CD4-positive, CD25-positive, alpha-beta regulatory T cell (primary cell): ENCODE results near the gene CPTP. TPM values are rescaled to one million over a fixed set of nuclear protein-coding genes. Genes with fewer than 3 reads are reported as not detected.
A peak's percentile ranks its signal among the peaks of the same experiment; 100 is the strongest.

Source experiments
- ATAC-seq, 2 donors: fragments of 150-1000 bp; cut with Tn5 transposase; one replicate each; pipeline ENCODE4 v1.10.0; 2021; ENCODE audit warnings: low read depth in 2 of 2, moderate number of reproducible peaks in 2 of 2, moderate library complexity in 1 of 2
- DNase-seq, 3 donors: peaks; one replicate each; pipeline versions ENCODE4 v3.0.0 to v3.0.0-alpha.2; 2012 to 2022; ENCODE audit warnings: mixed read lengths in 1 of 3
- H3K27ac ChIP-seq: one replicate; pipeline ENCODE4 v1.7.0; 2013; ENCODE audit warnings: mild to moderate bottlenecking, low read length; ENCODE audit not compliant: insufficient read depth, poor library complexity, severe bottlenecking
- H3K27me3 ChIP-seq: one replicate; pipeline ENCODE4 v1.7.0; 2013; ENCODE audit warnings: low read length; ENCODE audit not compliant: control insufficient read depth, insufficient read depth
- H3K36me3 ChIP-seq: one replicate; pipeline ENCODE4 v1.7.0; 2013; ENCODE audit warnings: mild to moderate bottlenecking, low read length, moderate library complexity; ENCODE audit not compliant: control insufficient read depth, insufficient read depth
- H3K4me1 ChIP-seq: 2 replicates; pipeline ENCODE4 v1.7.0; 2013; ENCODE audit warnings: mild to moderate bottlenecking, low read length; ENCODE audit not compliant: insufficient read depth, control insufficient read depth, poor library complexity, severe bottlenecking
- H3K4me3 ChIP-seq: one replicate; pipeline ENCODE4 v1.7.0; 2013; ENCODE audit warnings: low read depth, mild to moderate bottlenecking, low read length, moderate library complexity
- H3K9me3 ChIP-seq, 2 experiments: 1 replicate in 1 of 2; 2 replicates in 1 of 2; pipeline ENCODE4 v1.7.0; 2013; ENCODE audit warnings: low read length in 2 of 2, mild to moderate bottlenecking in 1 of 2, moderate library complexity in 1 of 2; ENCODE audit not compliant: control insufficient read depth in 2 of 2
- H3K27ac Mint-ChIP-seq, 3 donors: one replicate each; pipeline ENCODE4 v1.8.0; 2020 to 2022; ENCODE audit warnings: mild to moderate bottlenecking in 3 of 3, mixed read lengths in 3 of 3, moderate library complexity in 2 of 3
- H3K27me3 Mint-ChIP-seq: one replicate; pipeline ENCODE4 v1.8.0; 2022; ENCODE audit warnings: mild to moderate bottlenecking, mixed read lengths
- H3K36me3 Mint-ChIP-seq: one replicate; pipeline ENCODE4 v1.8.0; 2020; ENCODE audit warnings: mixed read lengths
- H3K4me1 Mint-ChIP-seq, 4 donors: one replicate each; pipeline ENCODE4 v1.8.0; 2020 to 2022; ENCODE audit warnings: mixed read lengths in 4 of 4, mild to moderate bottlenecking in 1 of 4
- H3K4me3 Mint-ChIP-seq, 4 donors: one replicate each; pipeline ENCODE4 v1.8.0; 2020 to 2022; ENCODE audit warnings: mild to moderate bottlenecking in 4 of 4, mixed read lengths in 4 of 4, moderate library complexity in 3 of 4
- H3K9me3 Mint-ChIP-seq, 7 donors: one replicate each; pipeline ENCODE4 v1.8.0; 2020 to 2022; ENCODE audit warnings: mixed read lengths in 7 of 7, mild to moderate bottlenecking in 3 of 7, moderate library complexity in 2 of 7
- polyA plus RNA-seq, 4 donors: library from polyadenylated mRNA; unstranded; fragments of 300-500 nt; fragmentation: Illumina TruSeq; gene quantifications; one replicate each; pipeline ENCODE4 v1.2.3, GENCODE V29; 2021
- total RNA-seq: library from RNA; stranded (reverse); gene quantifications from one replicate; pipeline ENCODE4 v1.2.3, GENCODE V29; 2022

The CPTP gene
- total and polyA plus RNA-seq, 5 donors from 2014 or later, result 21.4 to 40.1 (median 29.9) TPM

DNA sequence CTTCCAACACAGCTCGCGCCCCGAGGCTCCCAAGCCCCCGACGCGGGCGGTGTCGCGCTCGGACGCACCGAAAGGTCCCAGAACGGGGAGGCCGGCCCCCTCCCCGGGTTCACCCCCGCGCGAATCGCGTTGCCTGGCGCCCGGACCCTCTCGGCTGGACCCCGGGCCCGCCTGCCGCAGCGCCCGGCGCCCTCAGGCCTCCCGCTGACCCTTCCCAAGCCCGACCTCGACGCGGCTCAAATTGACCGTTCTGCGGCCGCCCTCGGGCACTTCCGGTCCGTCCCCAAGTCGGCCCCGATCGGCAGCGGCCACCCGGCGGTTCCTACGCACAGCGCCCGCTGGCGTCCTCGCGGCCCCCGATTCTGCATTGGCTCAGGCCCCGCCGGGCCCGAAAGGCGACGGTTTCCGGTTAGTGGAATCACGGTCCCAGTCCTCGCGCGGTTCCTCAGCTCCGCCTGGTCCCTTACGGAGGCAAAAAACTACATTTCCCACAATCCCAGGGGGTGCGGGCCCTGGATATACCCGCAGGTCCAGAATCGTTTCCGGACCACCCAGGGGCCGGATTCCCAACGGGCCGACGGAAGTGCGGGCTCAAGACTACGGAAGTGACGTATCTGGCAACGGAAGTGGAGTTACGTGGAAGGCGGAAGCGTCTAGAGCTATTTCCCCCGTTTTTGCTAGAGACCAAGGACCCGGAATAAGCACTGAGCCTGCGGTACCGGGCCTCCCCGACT, 50.5 kb downstream of the CPTP start, which contains the start of gene AURKAIP1:
AURKAIP1 (minus strand) TSS at position 279 of the 734 bp plus-strand sequence. CDS start 451 bp downstream, outside the sequence.
- no peaks in the 10 kb centered on the region for H3K36me3 Mint-ChIP-seq
- DNase-seq (peak; percentile 95 to 100 (median 97)), ATAC-seq (peak; percentile 88 to 90)
- no peaks in the 10 kb centered on the region for H3K9me3 ChIP-seq
- H3K36me3 ChIP-seq, result no peaks in the 10 kb centered on the region
- peak within 1 kb of the TSS; percentile 90 to 95 (median 94) for H3K4me3 Mint-ChIP-seq
- H3K4me3 ChIP-seq, result peak within 1 kb of the TSS; percentile 53
- no peaks in the 10 kb centered on the region for H3K27me3 ChIP-seq
- H3K4me1 Mint-ChIP-seq, result peaks cover 0 to 35% (median 6%) of the 10 kb centered on the region in 4 donors
- H3K27ac Mint-ChIP-seq, result peak within 1 kb of the TSS; percentile 96 to 99 (median 98)
- no peaks in the 10 kb centered on the region for H3K27me3 Mint-ChIP-seq
- peak within 1 kb of the TSS; percentile 94 for H3K27ac ChIP-seq
- H3K4me1 ChIP-seq, result peaks cover 39% of the 10 kb centered on the region
- no peaks in the 10 kb centered on the region for H3K9me3 Mint-ChIP-seq

DNA sequence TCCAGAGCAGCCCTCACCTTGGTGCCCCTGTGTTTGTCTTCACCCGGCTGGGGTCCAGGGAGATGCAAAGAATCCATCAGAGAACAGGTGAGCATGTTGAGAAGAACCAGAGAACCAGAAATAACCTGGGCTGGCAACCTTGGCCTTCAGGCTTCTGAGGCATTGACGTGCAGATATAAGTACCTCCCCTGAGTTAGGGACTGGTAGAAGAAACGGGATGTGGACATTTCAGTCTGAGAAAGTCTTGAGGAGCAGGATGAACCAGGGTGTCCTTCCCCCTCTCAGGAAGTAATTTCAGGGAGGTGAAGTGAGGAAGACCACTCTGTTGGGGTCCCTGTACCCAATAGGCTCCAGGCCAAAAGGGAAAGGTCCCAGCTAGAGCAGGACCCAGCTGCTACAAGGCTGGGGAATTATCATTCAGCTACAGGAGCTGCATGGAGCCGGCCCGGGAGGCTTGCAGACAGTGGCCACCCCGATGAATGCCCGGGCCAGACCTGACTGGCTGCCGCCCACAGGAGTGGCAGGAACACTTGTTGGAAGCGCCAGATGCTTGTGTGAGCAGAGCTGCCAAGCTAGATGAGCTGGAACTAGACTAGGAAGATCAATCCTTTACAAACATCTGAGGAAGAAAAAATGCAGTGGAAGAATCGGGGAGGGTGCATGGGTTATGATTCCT, 52.1 kb downstream of the CPTP start:
- Mint-ChIP-seq H3K9me3 (no peaks in the 10 kb centered on the region), H3K36me3 (no peaks in the 10 kb centered on the region), H3K4me1 (peaks cover 0 to 24% (median 6%) of the 10 kb centered on the region in 4 donors), H3K27me3 (no peaks in the 10 kb centered on the region), H3K4me3 (peak overlapping the region in 3 of 4 donors; percentile 29 to 88 (median 69)), H3K27ac (peak overlapping the region in 2 of 3 donors; percentile 82 to 96)
- DNase-seq (no peak), ATAC-seq (no peak)
- H3K36me3 ChIP-seq, result no peaks in the 10 kb centered on the region
- H3K4me1 ChIP-seq, result peaks cover 28% of the 10 kb centered on the region
- H3K4me3 ChIP-seq, result no peak overlapping the region
- H3K27me3 ChIP-seq, result no peaks in the 10 kb centered on the region
- H3K9me3 ChIP-seq, result no peaks in the 10 kb centered on the region
- H3K27ac ChIP-seq, result no peak overlapping the region

DNA sequence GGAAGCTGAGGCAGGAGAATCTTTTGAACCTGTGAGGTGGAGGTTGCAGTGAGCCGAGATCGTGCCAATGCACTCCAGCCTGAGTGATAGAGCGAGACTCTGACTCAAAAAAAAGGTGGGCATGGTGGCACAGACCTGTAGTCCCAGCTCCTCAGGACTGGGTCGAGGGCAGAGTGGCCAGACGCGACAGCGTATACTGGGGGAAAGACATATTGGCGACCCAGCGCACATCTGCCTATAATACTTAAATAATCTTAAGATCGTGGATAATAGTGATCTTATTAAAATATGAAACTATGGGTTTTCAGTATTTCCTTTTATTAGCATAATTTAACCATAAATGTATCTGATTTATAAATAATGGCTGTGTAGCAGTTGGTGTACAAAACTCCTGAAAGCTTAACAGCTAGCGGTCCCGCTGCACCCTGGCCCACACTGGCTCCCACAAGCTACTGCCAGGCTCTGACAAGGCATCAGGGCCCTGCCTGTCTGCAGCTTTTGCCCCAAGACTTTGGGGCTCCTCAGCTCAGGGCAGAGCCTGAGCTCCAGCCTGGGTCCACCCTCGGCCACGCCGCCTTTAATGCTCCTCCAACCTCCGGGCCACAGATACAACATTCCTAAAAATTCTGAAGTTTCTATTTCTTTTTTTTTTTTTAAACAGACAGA, 53.1 kb downstream of the CPTP start:
- peaks cover 0 to 20% (median 6%) of the 10 kb centered on the region in 4 donors for H3K4me1 Mint-ChIP-seq
- DNase-seq (no peak), ATAC-seq (no peak)
- H3K4me3 ChIP-seq, result no peak overlapping the region
- no peaks in the 10 kb centered on the region for H3K9me3 ChIP-seq
- peak overlapping the region in 1 of 4 donors; percentile 63 for H3K4me3 Mint-ChIP-seq
- H3K27ac ChIP-seq, result no peak overlapping the region
- no peak overlapping the region for H3K27ac Mint-ChIP-seq
- no peaks in the 10 kb centered on the region for H3K27me3 Mint-ChIP-seq
- no peaks in the 10 kb centered on the region for H3K36me3 Mint-ChIP-seq
- H3K9me3 Mint-ChIP-seq, result no peaks in the 10 kb centered on the region
- peaks cover 19% of the 10 kb centered on the region for H3K4me1 ChIP-seq
- no peaks in the 10 kb centered on the region for H3K27me3 ChIP-seq
- H3K36me3 ChIP-seq, result no peaks in the 10 kb centered on the region

Other genes with a start within 250 kb of the CPTP start
- 20.0 TPM for gene C1orf159, start 208.7 kb upstream of the CPTP start, total RNA-seq
- gene C1orf159, start 208.7 kb upstream of the CPTP start, polyA plus RNA-seq, result 1 to 10 TPM; 3.0 to 6.3 (median 4.7) TPM
- gene TTLL10, start 150.9 kb upstream of the CPTP start, total RNA-seq, result not detected
- gene TTLL10, start 150.9 kb upstream of the CPTP start, polyA plus RNA-seq, result not detected
- gene TNFRSF18, start 118.2 kb upstream of the CPTP start, total RNA-seq, result 47.8 TPM
- 10 to 100 TPM; 17.4 to 54.5 (median 25.2) TPM for gene TNFRSF18, start 118.2 kb upstream of the CPTP start, polyA plus RNA-seq
- gene TNFRSF4, start 110.6 kb upstream of the CPTP start, total RNA-seq, result 65.8 TPM
- gene TNFRSF4, start 110.6 kb upstream of the CPTP start, polyA plus RNA-seq, result 10 to 100 TPM; 19.0 to 50.2 (median 32.2) TPM
- gene SDF4, start 92.8 kb upstream of the CPTP start, total RNA-seq, result 165 TPM
- gene SDF4, start 92.8 kb upstream of the CPTP start, polyA plus RNA-seq, result 100 to 1,000 TPM in 2 of 4 donors, 10 to 100 TPM in 2; 70.3 to 113 (median 91.6) TPM
- 10.0 TPM for gene B3GALT6, start 92.6 kb upstream of the CPTP start, total RNA-seq
- gene B3GALT6, start 92.6 kb upstream of the CPTP start, polyA plus RNA-seq, result 10 to 100 TPM in 1 of 4 donors, 1 to 10 TPM in 3; 4.0 to 11.5 (median 7.3) TPM
- gene C1QTNF12, start 78.1 kb upstream of the CPTP start, total RNA-seq, result 6.2 TPM
- under 1 TPM in 1 of 4 donors, not detected in 3; 0.39 TPM for gene C1QTNF12, start 78.1 kb upstream of the CPTP start, polyA plus RNA-seq
- gene UBE2J2, start 50.9 kb upstream of the CPTP start, total RNA-seq, result 56.4 TPM
- gene UBE2J2, start 50.9 kb upstream of the CPTP start, polyA plus RNA-seq, result 10 to 100 TPM; 72.9 to 97.5 (median 85.4) TPM
- gene SCNN1D, start 44.4 kb upstream of the CPTP start, total RNA-seq, result 4.0 TPM
- not detected for gene SCNN1D, start 44.4 kb upstream of the CPTP start, polyA plus RNA-seq
- gene ACAP3, start 16.9 kb upstream of the CPTP start, total RNA-seq, result 75.5 TPM
- 1 to 10 TPM; 2.7 to 9.0 (median 4.1) TPM for gene ACAP3, start 16.9 kb upstream of the CPTP start, polyA plus RNA-seq
- gene PUSL1, start 16.2 kb upstream of the CPTP start, total RNA-seq, result 18.3 TPM
- gene PUSL1, start 16.2 kb upstream of the CPTP start, polyA plus RNA-seq, result 10 to 100 TPM; 17.7 to 21.0 (median 19.1) TPM
- 138 TPM for gene INTS11, start 142 bp upstream of the CPTP start, total RNA-seq
- 10 to 100 TPM; 66.2 to 74.0 (median 67.8) TPM for gene INTS11, start 142 bp upstream of the CPTP start, polyA plus RNA-seq
- gene TAS1R3, start 6.5 kb downstream of the CPTP start, total RNA-seq, result 2.0 TPM
- under 1 TPM in 2 of 4 donors, not detected in 2; 0.06 to 0.11 TPM for gene TAS1R3, start 6.5 kb downstream of the CPTP start, polyA plus RNA-seq
- gene DVL1, start 24.6 kb downstream of the CPTP start, total RNA-seq, result 40.0 TPM
- 1 to 10 TPM in 1 of 4 donors, under 1 TPM in 3; 0.43 to 1.1 (median 0.82) TPM for gene DVL1, start 24.6 kb downstream of the CPTP start, polyA plus RNA-seq
- gene MXRA8, start 33.8 kb downstream of the CPTP start, total RNA-seq, result 0.17 TPM
- gene MXRA8, start 33.8 kb downstream of the CPTP start, polyA plus RNA-seq, result not detected
- 76.0 TPM for gene AURKAIP1, start 50.4 kb downstream of the CPTP start, total RNA-seq
- gene AURKAIP1, start 50.4 kb downstream of the CPTP start, polyA plus RNA-seq, result 100 to 1,000 TPM; 145 to 190 (median 164) TPM
- gene CCNL2, start 74.5 kb downstream of the CPTP start, total RNA-seq, result 287 TPM
- gene CCNL2, start 74.5 kb downstream of the CPTP start, polyA plus RNA-seq, result 10 to 100 TPM; 17.6 to 24.6 (median 21.4) TPM
- gene MRPL20, start 82.5 kb downstream of the CPTP start, total RNA-seq, result 83.4 TPM
- gene MRPL20, start 82.5 kb downstream of the CPTP start, polyA plus RNA-seq, result 100 to 1,000 TPM; 162 to 188 (median 178) TPM
- not detected for gene ANKRD65, start 96.5 kb downstream of the CPTP start, total RNA-seq
- under 1 TPM in 1 of 4 donors, not detected in 3; 0.14 TPM for gene ANKRD65, start 96.5 kb downstream of the CPTP start, polyA plus RNA-seq
- not detected for gene VWA1, start 110.9 kb downstream of the CPTP start, total RNA-seq
- not detected for gene VWA1, start 110.9 kb downstream of the CPTP start, polyA plus RNA-seq
- 3.4 TPM for gene ATAD3C, start 124.9 kb downstream of the CPTP start, total RNA-seq
- gene ATAD3C, start 124.9 kb downstream of the CPTP start, polyA plus RNA-seq, result 1 to 10 TPM in 3 of 4 donors, under 1 TPM in 1; 0.65 to 4.2 (median 2.3) TPM
- gene ATAD3B, start 147.0 kb downstream of the CPTP start, total RNA-seq, result 39.4 TPM
- 1 to 10 TPM; 2.3 to 5.2 (median 3.0) TPM for gene ATAD3B, start 147.0 kb downstream of the CPTP start, polyA plus RNA-seq
- gene ATAD3A, start 187.4 kb downstream of the CPTP start, total RNA-seq, result 20.0 TPM
- gene ATAD3A, start 187.4 kb downstream of the CPTP start, polyA plus RNA-seq, result 1 to 10 TPM; 6.2 to 8.1 (median 7.5) TPM
- gene TMEM240, start 215.8 kb downstream of the CPTP start, total RNA-seq, result not detected
- not detected for gene TMEM240, start 215.8 kb downstream of the CPTP start, polyA plus RNA-seq